Large intestine (tissue), 12 donors: Measurements from ENCODE around the gene MAPK8IP1. TPM values are rescaled to one million over a fixed set of nuclear protein-coding genes. Genes with fewer than 3 reads are reported as not detected.
A peak's percentile ranks its signal among the peaks of the same experiment; 100 is the strongest.
"Not testable (repeated sequence)": the region's sequence is repeated elsewhere in the genome, so short reads cannot be mapped to it uniquely, and the experiment has no call there.

Source experiments
- DNase-seq, 2 donors: peaks; one replicate each; pipeline versions ENCODE4 v3.0.0 to v3.0.0-alpha.2; 2013
- H3K27ac ChIP-seq: one replicate; pipeline ENCODE4 v1.5.1; 2013; ENCODE audit warnings: low read length
- H3K27me3 ChIP-seq: 2 replicates; pipeline ENCODE4 v1.6.1; 2013; ENCODE audit warnings: low read length; ENCODE audit not compliant: control insufficient read depth, insufficient read depth
- H3K36me3 ChIP-seq: 2 replicates; pipeline ENCODE4 v1.6.1; 2013; ENCODE audit warnings: low read length; ENCODE audit not compliant: control insufficient read depth, insufficient read depth
- H3K4me1 ChIP-seq: one replicate; pipeline ENCODE4 v1.6.1; 2013; ENCODE audit warnings: low read length; ENCODE audit not compliant: control insufficient read depth, insufficient read depth
- H3K4me3 ChIP-seq: one replicate; pipeline ENCODE4 v1.5.1; 2013; ENCODE audit warnings: low read length
- H3K9me3 ChIP-seq: one replicate; pipeline ENCODE4 v1.6.1; 2013; ENCODE audit warnings: mild to moderate bottlenecking, low read depth, low read length, moderate library complexity; ENCODE audit not compliant: control insufficient read depth
- WGBS: methylation state at CpG from one replicate; pipeline ENCODE4 v1.1.5; 2013; ENCODE audit warnings: low lambda C conversion rate; ENCODE audit not compliant: insufficient coverage; 5-methylcytosine and 5-hydroxymethylcytosine counted together
- long read RNA-seq, 11 donors: transcript quantifications; one replicate each; lab custom pipeline, GENCODE V29; 2026
- polyA plus RNA-seq: library from polyadenylated mRNA; unstranded; fragments of 120-200 nt; gene quantifications from one replicate; pipeline ENCODE4 v1.2.1, GENCODE V29; 2013

MAPK8IP1 gene
- 9.0 TPM for polyA plus RNA-seq
- long read RNA-seq, donor 1, partial matches to known transcripts, result 0 of 2 reads
- long read RNA-seq, donor 1, other reads (novel, unspliced or antisense), result 0 of 2 reads
- long read RNA-seq, donor 2, partial matches to known transcripts, result 0 of 2 reads
- long read RNA-seq, donor 2, other reads (novel, unspliced or antisense), result 0 of 2 reads
- long read RNA-seq, donor 3, result 0 reads
- long read RNA-seq, donor 4, result 0 reads
- long read RNA-seq, donor 5, partial matches to known transcripts, result 0 of 1 reads
- long read RNA-seq, donor 5, other reads (novel, unspliced or antisense), result 0 of 1 reads
- long read RNA-seq, donor 6, result 0 reads
- long read RNA-seq, donor 7, partial matches to known transcripts, result 0 of 1 reads
- long read RNA-seq, donor 7, other reads (novel, unspliced or antisense), result 0 of 1 reads
- long read RNA-seq, donor 8, partial matches to known transcripts, result 0 of 2 reads
- long read RNA-seq, donor 8, other reads (novel, unspliced or antisense), result 0 of 2 reads
- long read RNA-seq, donor 9, result 0 reads
- long read RNA-seq, donor 10, result 0 reads
- long read RNA-seq, donor 11, result 0 reads

DNA sequence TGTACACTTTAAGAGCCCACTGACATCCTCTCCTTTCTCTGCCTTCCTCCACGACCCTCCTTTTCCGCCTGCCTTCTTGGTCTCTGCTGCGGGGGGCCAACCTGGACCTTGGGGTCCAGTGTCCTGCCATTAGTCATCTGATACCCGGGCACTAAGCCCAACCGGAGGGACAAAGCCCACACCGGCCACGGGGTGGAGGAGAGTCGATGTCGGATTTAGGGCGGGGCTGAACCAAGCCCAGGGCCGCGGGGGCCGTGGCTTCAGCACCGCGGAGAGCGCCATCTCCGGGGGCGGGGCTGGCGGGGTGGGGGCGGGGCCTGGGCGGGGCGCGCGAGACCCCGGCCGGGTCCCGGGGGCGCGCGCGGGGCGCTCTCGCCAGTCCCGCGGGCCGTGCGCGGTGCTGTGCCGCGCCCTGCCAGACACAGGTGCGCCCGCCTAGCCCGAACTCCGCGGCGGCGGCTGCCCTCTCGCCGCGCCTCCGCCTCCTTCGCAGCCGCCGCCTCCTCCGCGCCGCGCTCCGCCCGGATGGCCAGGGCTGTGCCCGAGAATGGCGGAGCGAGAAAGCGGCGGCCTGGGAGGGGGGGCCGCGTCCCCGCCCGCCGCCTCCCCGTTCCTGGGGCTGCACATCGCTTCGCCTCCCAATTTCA, at the start of gene MAPK8IP1:
Gene MAPK8IP1 (plus strand): TSS at position 378 of the 647 bp plus-strand sequence. CDS start 170 bp downstream, at position 548.
- Histone ChIP-seq H3K27ac (no peak within 1 kb of the TSS), H3K4me3 (peak within 1 kb of the TSS; percentile 39), H3K9me3 (no peaks in the 10 kb centered on the region), H3K36me3 (peaks cover 25% of the 10 kb centered on the region), H3K4me1 (peaks cover 8% of the 10 kb centered on the region), H3K27me3 (peaks cover 24% of the 10 kb centered on the region)
- no CpG with 5 or more reads among the region's 73 CpGs for WGBS
- DNase-seq, result peak in 1 of 2 donors; percentile 60

DNA sequence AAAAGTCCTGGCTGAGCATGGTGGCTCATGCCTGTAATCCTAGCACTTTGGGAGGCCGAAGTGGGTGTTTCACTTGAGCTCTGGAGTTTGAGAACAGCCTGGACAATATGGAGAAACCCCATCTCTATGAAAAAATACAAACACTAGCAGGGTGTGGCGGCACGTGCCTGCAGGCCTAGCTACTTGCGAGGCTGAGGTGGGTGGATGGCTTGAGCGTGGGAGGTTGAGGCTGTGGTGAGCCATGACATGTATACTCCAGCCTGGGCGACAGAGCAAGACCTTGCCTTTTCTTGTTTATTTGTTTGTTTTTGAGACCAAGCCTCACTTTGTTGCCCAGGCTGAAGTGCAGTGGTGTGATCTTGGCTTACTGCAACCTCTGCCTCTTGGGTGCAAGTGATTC, 46.2 kb upstream of the MAPK8IP1 start:
- no peaks in the 10 kb centered on the region for H3K27me3 ChIP-seq
- H3K4me1 ChIP-seq, result peaks cover 8% of the 10 kb centered on the region
- no CpG with 5 or more reads among the region's 6 CpGs for WGBS
- no peak overlapping the region for H3K27ac ChIP-seq
- no peak overlapping the region for H3K4me3 ChIP-seq
- DNase-seq, result no peak
- no peaks in the 10 kb centered on the region for H3K36me3 ChIP-seq
- no peaks in the 10 kb centered on the region for H3K9me3 ChIP-seq

DNA sequence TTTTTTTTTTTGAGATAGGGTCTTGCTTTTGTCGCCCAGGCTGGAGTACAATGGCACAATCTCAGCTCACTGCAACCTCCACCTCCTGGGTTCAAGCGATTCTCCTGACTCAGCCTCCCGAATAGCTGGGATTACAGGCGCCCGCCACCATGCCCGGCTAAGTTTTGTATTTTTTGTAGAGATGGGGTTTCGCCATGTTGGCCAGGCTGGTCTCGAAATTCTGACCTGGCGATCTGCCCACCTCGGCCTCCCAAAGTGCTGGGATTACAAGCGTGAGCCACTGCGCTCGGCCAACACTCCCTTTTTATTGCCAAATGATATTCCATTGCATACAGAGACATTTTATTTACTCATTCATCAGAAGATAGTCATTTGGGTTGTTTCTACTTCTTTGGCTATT, 45.2 kb upstream of the MAPK8IP1 start:
- not testable (repeated sequence) for H3K4me1 ChIP-seq, H3K4me3 ChIP-seq, DNase-seq, H3K27ac ChIP-seq, H3K27me3 ChIP-seq, H3K36me3 ChIP-seq, H3K9me3 ChIP-seq
- no CpG with 5 or more reads among the region's 13 CpGs for WGBS

DNA sequence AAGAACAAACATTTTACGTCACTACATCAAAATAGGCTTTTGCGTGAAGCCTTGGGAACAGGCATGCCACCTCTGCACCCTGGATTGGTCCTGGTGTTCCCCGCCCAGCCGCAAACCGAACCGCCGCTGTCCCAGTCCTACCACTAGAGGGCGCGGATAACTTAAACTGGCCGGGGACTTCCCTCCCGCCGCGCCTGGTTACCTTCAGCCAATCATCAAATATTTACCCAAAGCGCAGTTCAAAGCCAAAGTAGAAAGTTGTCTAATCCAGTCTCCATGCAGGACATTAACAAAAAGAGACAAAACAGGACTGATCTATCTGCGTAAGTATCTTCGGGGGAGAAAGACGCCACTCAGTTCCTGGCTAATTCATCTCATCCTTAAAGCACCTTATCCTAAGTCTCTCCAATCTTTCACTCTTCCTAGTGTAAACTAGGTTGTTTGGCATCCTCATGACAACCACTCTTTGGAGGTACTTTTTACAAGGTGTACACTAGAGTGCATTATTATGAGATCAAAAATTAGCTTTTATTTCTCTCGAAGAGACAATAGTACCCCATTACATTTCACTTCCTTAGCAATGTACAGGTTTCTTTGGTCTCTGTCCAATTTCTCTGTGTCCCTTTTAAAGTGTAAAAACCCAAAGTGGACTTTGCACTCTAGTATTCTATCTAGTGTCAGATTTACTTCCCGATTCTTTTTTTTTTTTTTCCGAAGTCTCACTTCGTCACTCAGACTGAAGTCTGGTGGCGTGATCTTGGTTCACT, 42.1 kb upstream of the MAPK8IP1 start:
- no peaks in the 10 kb centered on the region for H3K9me3 ChIP-seq
- H3K4me1 ChIP-seq, result peaks cover 16% of the 10 kb centered on the region
- peak overlapping the region; percentile 91 for H3K27ac ChIP-seq
- 71% methylated on average over 1 of the region's 22 CpGs for WGBS
- H3K36me3 ChIP-seq, result no peaks in the 10 kb centered on the region
- H3K27me3 ChIP-seq, result no peaks in the 10 kb centered on the region
- peak; percentile 90 to 95 for DNase-seq
- H3K4me3 ChIP-seq, result peak overlapping the region; percentile 25

DNA sequence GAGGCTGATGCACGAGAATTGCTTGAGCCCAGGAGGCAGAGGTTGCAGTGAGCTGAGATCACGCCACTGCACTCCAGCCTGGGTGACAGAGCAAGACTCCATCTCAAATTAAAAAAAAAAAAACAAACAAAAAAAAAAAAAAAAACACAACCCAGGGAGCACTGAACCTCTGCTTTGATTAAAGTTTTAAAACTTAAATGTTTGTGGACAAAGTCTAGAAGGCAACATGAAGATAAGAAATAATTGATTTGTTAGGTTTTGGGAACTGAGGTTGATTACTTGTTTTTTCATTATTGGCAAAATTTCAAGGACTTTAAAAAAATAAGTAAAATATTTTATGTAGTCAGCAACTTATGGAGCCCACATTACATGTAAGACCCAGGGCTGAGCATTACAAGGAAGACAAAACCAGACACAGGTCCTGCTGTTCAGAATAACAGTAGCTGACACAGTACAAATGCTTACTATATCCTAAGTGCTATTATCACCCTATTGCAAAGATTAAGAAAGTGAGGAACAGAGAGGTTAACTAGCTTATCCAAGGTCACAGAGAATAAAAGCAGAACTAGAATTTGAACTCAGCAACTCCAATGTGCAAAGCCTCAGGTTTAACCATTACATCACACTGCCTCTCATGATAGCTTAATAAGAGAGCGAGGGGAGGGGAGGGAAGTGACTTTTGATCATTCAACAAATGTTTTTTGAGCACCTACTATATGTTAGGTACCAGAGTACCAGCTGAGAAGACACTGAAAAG, 40.5 kb upstream of the MAPK8IP1 start:
- H3K27ac ChIP-seq, result no peak overlapping the region

DNA sequence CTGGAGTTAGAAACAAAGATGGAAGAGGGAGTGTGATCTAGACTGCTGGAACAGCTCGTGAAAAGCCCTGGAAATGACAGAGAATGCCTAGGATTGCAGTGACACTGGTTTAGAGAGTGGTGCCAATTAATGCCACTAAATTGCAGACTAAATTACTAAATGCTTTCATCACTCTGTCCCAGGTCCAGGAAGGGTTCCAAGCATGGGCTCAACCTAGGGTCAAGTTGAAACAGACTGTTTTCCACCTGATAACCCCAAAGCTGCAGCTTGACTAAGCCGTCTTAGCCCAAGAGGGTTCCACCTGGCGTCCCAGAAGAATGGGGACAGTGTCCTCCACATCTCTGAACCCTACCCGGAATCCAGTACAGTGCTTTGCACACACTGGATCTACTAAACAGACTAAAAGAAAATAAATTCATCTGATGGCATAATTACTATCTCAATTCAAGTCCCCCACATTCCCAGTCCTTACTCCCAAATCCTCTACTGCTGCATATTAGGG, 39.2 kb upstream of the MAPK8IP1 start:
- Histone ChIP-seq H3K36me3 (peaks cover 7% of the 10 kb centered on the region), H3K4me3 (no peak overlapping the region), H3K27ac (peak overlapping the region; percentile 89), H3K4me1 (peaks cover 26% of the 10 kb centered on the region), H3K9me3 (no peaks in the 10 kb centered on the region), H3K27me3 (no peaks in the 10 kb centered on the region)
- WGBS, result no CpG with 5 or more reads among the region's 4 CpGs
- DNase-seq, result no peak

More for the DNA sequence above, 40.5 kb upstream of the MAPK8IP1 start:
- WGBS, result no CpG with 5 or more reads among the region's 3 CpGs
- Histone ChIP-seq H3K9me3 (no peaks in the 10 kb centered on the region), H3K27me3 (no peaks in the 10 kb centered on the region), H3K36me3 (peaks cover under 1% of the 10 kb centered on the region), H3K4me3 (no peak overlapping the region), H3K4me1 (peaks cover 26% of the 10 kb centered on the region)
- no peak for DNase-seq

DNA sequence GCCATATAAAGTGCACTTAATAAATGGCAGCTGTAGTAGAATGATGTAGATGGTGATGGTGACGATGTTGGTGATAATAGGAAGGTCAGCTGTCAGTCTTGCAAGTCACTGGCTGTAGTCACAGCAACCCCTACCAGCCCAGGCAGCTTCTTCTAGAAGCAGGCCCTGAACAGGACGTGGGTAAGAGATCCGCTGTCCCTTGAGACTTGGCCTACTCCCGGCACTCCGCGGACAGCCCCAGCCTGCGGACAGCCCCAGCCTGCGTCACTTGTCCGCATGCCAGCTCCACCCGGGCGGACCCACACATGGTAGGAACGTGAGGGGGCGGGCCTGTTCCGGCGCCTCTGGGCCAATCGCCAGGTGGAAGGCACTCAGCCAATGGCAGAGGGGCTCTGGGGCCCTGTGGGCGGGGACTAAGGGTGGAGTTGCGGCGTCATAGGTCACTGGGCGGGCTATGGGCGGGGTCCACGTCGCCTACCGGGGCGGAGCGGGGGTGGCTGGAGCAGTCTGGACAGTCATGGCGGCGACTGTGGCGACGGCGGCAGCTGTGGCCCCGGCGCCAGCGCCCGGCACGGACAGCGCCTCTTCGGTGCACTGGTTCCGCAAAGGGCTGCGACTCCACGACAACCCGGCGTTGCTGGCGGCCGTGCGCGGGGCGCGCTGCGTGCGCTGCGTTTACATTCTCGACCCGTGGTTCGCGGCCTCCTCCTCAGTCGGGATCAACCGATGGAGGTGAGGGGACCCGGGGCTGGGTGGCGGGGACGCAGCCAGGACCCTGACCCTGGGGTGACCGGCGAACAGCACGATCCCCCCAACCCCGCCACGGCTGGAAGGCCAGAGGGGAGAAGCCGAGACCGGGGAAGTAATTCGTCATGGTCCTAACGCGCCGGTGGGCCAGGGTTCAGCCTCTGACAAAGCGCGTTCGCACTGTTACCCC, 38.2 kb upstream of the MAPK8IP1 start, which contains the start of gene CRY2:
Gene CRY2 (plus strand): TSS at position 502 of the 937 bp plus-strand sequence. CDS start 16 bp downstream, at position 518.
- peak within 1 kb of the TSS; percentile 99 for H3K4me3 ChIP-seq
- H3K27me3 ChIP-seq, result no peaks in the 10 kb centered on the region
- H3K27ac ChIP-seq, result peak within 1 kb of the TSS; percentile 92
- peaks cover 10% of the 10 kb centered on the region for H3K36me3 ChIP-seq
- peaks cover 26% of the 10 kb centered on the region for H3K4me1 ChIP-seq
- H3K9me3 ChIP-seq, result no peaks in the 10 kb centered on the region
- WGBS, result no CpG with 5 or more reads among the region's 75 CpGs
- DNase-seq, result peak; percentile 99

DNA sequence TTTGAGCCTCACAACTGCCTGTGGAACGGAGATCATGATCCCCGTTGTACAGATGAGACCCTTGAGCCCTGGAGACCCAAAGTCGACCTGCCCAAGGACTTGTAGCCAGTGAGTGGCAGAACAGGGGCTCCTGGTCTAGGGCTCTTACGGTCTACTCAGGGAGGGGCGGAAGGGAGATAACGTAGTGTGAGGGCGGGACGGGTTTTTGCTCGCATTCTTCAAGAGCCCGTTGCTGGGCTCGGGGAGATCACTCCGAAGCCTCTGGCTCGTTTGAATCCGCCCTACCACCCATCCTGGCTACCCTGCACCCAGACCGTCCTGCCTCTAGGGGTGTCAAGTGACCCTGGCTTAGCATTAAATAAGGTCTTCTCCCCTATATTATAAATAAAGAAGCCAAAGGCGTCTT, 37.5 kb upstream of the MAPK8IP1 start:
- WGBS, result no CpG with 5 or more reads among the region's 16 CpGs
- Histone ChIP-seq H3K9me3 (no peaks in the 10 kb centered on the region), H3K36me3 (peaks cover 12% of the 10 kb centered on the region), H3K27me3 (no peaks in the 10 kb centered on the region), H3K4me3 (peak overlapping the region; percentile 99), H3K27ac (peak overlapping the region; percentile 92), H3K4me1 (peaks cover 26% of the 10 kb centered on the region)
- peak; percentile 54 to 79 for DNase-seq

DNA sequence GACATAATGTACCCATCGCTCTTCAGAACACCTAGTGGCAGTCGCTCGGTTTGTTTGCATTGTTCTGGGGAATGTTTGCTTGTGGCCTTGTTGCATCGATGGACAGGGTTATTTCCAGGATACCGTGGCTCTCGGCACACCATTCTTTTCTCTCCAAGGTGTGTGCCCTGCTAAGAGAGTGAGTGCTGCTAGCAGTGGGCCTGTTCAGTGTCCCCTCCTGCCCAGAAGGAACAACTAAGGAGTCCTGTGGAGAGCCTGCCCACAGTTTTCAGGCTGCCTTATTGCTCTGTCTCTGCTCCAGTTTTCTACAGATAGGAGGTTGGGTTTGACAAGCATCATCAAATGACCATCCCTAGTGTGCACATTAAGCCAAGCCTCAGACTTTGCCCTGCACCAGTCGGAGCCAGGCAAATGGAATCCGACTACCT, 36.8 kb upstream of the MAPK8IP1 start:
- H3K4me1 ChIP-seq, result peaks cover 22% of the 10 kb centered on the region
- DNase-seq, result peak; percentile 28 to 57
- H3K9me3 ChIP-seq, result no peaks in the 10 kb centered on the region
- peak overlapping the region; percentile 99 for H3K4me3 ChIP-seq
- peaks cover 12% of the 10 kb centered on the region for H3K36me3 ChIP-seq
- peak overlapping the region; percentile 92 for H3K27ac ChIP-seq
- no peaks in the 10 kb centered on the region for H3K27me3 ChIP-seq
- 38% methylated on average over 2 of the region's 8 CpGs for WGBS
